Keratinocyte (primary cell): ENCODE results near the gene PDK2. TPM values are rescaled to one million over a fixed set of nuclear protein-coding genes. Genes with fewer than 3 reads are reported as not detected.

Source experiments
- DNase-seq: peaks from one replicate; pipeline ENCODE4 v3.0.0-alpha.2; 2011; ENCODE audit warnings: low read depth, missing footprints, low spot score
- FAIRE-seq: peaks from 2 replicates; lab custom pipeline; 2011; peaks lifted over from hg19 to GRCh38; lab: Jason Lieb, UNC
- H2AFZ ChIP-seq: 2 replicates; pipeline ENCODE4 v1.6.0; 2012; ENCODE audit warnings: low read length, control low read depth, inconsistent platforms; ENCODE audit not compliant: control insufficient read depth
- H3K27ac ChIP-seq: 2 replicates; pipeline ENCODE4 v1.5.1; 2011; ENCODE audit warnings: low read length; ENCODE audit not compliant: control insufficient read depth, insufficient read depth
- H3K27me3 ChIP-seq: 3 replicates; pipeline ENCODE4 v1.6.0; 2011; ENCODE audit warnings: low read length; ENCODE audit not compliant: control insufficient read depth, insufficient read depth; ENCODE audit errors: extremely low read depth
- H3K36me3 ChIP-seq, 2 experiments: 2 replicates in 1 of 2; 3 replicates in 1 of 2; pipeline ENCODE4 v1.5.1; 2011; ENCODE audit warnings: low read length in 2 of 2, mild to moderate bottlenecking in 1 of 2; ENCODE audit not compliant: control insufficient read depth in 2 of 2, insufficient read depth in 2 of 2; ENCODE audit errors: extremely low read depth in 1 of 2
- H3K4me1 ChIP-seq: 3 replicates; pipeline ENCODE4 v1.5.1; 2011; ENCODE audit warnings: low read length; ENCODE audit not compliant: control insufficient read depth, insufficient read depth; ENCODE audit errors: extremely low read depth
- H3K4me2 ChIP-seq: 3 replicates; pipeline ENCODE4 v1.6.0; 2011; ENCODE audit warnings: low read depth, low read length; ENCODE audit not compliant: control insufficient read depth, insufficient read depth; ENCODE audit errors: extremely low read depth
- H3K4me3 ChIP-seq, 3 experiments: fragments of 200-600 bp in 1 of 3; sonication (generic) in 1 of 3; 2 replicates in 2 of 3; 3 replicates in 1 of 3; pipeline ENCODE4 v1.5.1; 2011 to 2016; ENCODE audit warnings: low read length in 3 of 3, mild to moderate bottlenecking in 3 of 3, control low read depth in 2 of 3, inconsistent platforms in 1 of 3, low read depth in 1 of 3, mixed read lengths in 1 of 3, mixed run types in 1 of 3, moderate library complexity in 1 of 3; ENCODE audit not compliant: control insufficient read depth in 2 of 3, insufficient read depth in 2 of 3; ENCODE audit errors: extremely low read depth in 1 of 3
- H3K79me2 ChIP-seq: 2 replicates; pipeline ENCODE4 v1.6.0; 2012; ENCODE audit warnings: low read length; ENCODE audit not compliant: control insufficient read depth, insufficient read depth
- H3K9ac ChIP-seq: 3 replicates; pipeline ENCODE4 v1.6.0; 2011; ENCODE audit warnings: low read length; ENCODE audit not compliant: control insufficient read depth, insufficient read depth; ENCODE audit errors: extremely low read depth
- H3K9me1 ChIP-seq: 3 replicates; pipeline ENCODE4 v1.6.0; 2011; ENCODE audit warnings: low read length; ENCODE audit not compliant: control insufficient read depth, insufficient read depth; ENCODE audit errors: extremely low read depth
- H3K9me3 ChIP-seq: 2 replicates; pipeline ENCODE4 v1.5.1; 2012; ENCODE audit warnings: low read depth, low read length; ENCODE audit not compliant: control insufficient read depth
- H4K20me1 ChIP-seq: 3 replicates; pipeline ENCODE4 v1.6.0; 2011; ENCODE audit warnings: low read length; ENCODE audit not compliant: control insufficient read depth, insufficient read depth; ENCODE audit errors: extremely low read depth
- EZH2 ChIP-seq: IDR thresholded peaks from one replicate; pipeline ENCODE4 v1.6.1; 2012; ENCODE audit warnings: inconsistent platforms, mild to moderate bottlenecking, low read length, moderate library complexity
- dilution Hi-C: fragments of 300-500 bp; cut with MboI; formaldehyde crosslinking; loops from one replicate; pipeline ENCODE4 v1.7.0; 2020; ENCODE audit warnings: low sequenced_read_pairs; ENCODE audit not compliant: extremely low pct_ligation_motif_present
- polyA plus RNA-seq, 5 experiments: library from polyadenylated mRNA; depleted of rRNA in 3 of 5; stranded (reverse) in 3 of 5; stranded (forward) in 1 of 5; unstranded in 1 of 5; fragments of >200 nt; gene quantifications; 1 replicate in 1 of 5; 2 replicates in 3 of 5; 3 replicates in 1 of 5; pipeline versions ENCODE4 v1.2.1 to v1.2.3, GENCODE V29; 2011 to 2012; ENCODE audit warnings: missing spikeins in 2 of 5, low read depth in 1 of 5, low replicate concordance in 1 of 5
- TF ChIP-seq, protein P1 (sequence below), 3 experiments: IDR thresholded peaks in 1 of 3; conservative IDR thresholded peaks in 1 of 3; optimal IDR thresholded peaks in 1 of 3; 2 replicates in 2 of 3; 3 replicates in 1 of 3; pipeline versions ENCODE3 to v1.5.1; 2011; ENCODE audit warnings: low read length in 3 of 3, mild to moderate bottlenecking in 3 of 3, moderate library complexity in 2 of 3, control low read depth in 1 of 3, inconsistent platforms in 1 of 3; ENCODE audit not compliant: insufficient read depth in 2 of 3; ENCODE audit errors: extremely low read depth in 1 of 3

The PDK2 gene
- polyA plus RNA-seq, 1 donor (not counting 4 experiments of a cell fraction or from before 2014, with no cell fraction given), result 7.5 TPM

GRCh38 chr17:50152736-50153135, 57.6 kb downstream of the PDK2 start:
- H3K4me1 ChIP-seq, result peaks cover 42% of the 10 kb centered on the region
- no peak overlapping the region for H3K4me2 ChIP-seq
- no peak overlapping the region for H3K4me3 ChIP-seq
- no peak for DNase-seq
- no peaks in the 10 kb centered on the region for H3K9me1 ChIP-seq
- H3K9me3 ChIP-seq, result no peaks in the 10 kb centered on the region
- peaks cover 10% of the 10 kb centered on the region for H4K20me1 ChIP-seq
- H3K9ac ChIP-seq, result no peak overlapping the region
- H2AFZ ChIP-seq, result no peak overlapping the region
- no peak overlapping the region for H3K27ac ChIP-seq
- peaks cover 0 to 4% of the 10 kb centered on the region in 2 experiments for H3K36me3 ChIP-seq
- no peak for FAIRE-seq
- no peaks in the 10 kb centered on the region for H3K27me3 ChIP-seq
- dilution Hi-C loops, result no loop called here
- TF ChIP-seq, protein P1, sequence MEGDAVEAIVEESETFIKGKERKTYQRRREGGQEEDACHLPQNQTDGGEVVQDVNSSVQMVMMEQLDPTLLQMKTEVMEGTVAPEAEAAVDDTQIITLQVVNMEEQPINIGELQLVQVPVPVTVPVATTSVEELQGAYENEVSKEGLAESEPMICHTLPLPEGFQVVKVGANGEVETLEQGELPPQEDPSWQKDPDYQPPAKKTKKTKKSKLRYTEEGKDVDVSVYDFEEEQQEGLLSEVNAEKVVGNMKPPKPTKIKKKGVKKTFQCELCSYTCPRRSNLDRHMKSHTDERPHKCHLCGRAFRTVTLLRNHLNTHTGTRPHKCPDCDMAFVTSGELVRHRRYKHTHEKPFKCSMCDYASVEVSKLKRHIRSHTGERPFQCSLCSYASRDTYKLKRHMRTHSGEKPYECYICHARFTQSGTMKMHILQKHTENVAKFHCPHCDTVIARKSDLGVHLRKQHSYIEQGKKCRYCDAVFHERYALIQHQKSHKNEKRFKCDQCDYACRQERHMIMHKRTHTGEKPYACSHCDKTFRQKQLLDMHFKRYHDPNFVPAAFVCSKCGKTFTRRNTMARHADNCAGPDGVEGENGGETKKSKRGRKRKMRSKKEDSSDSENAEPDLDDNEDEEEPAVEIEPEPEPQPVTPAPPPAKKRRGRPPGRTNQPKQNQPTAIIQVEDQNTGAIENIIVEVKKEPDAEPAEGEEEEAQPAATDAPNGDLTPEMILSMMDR (optimal IDR thresholded peaks at IDR 0.05 in 1 of 3, IDR thresholded peaks at IDR 0.05 in 1 of 3, conservative IDR thresholded peaks at IDR 0.05 in 1 of 3; ENCODE audit: extremely low read depth in 1 of 3, insufficient read depth in 2 of 3, low read length in 3 of 3), result no peak
- TF ChIP-seq EZH2, result no peak
- H3K79me2 ChIP-seq, result peaks cover 23% of the 10 kb centered on the region

GRCh38 chr17:50153650-50154575, 58.8 kb downstream of the PDK2 start:
- dilution Hi-C loops, result no loop called here
- Histone ChIP-seq H3K4me2 (peak overlapping the region; percentile 19), H3K27me3 (no peaks in the 10 kb centered on the region), H3K4me3 (no peak overlapping the region), H3K9ac (no peak overlapping the region), H3K9me3 (no peaks in the 10 kb centered on the region), H3K27ac (no peak overlapping the region), H4K20me1 (no peaks in the 10 kb centered on the region), H3K79me2 (peaks cover 13% of the 10 kb centered on the region), H3K36me3 (no peaks in the 10 kb centered on the region), H3K4me1 (peaks cover 33% of the 10 kb centered on the region), H3K9me1 (no peaks in the 10 kb centered on the region), H2AFZ (no peak overlapping the region)
- DNase-seq, result no peak
- FAIRE-seq, result peak; percentile 5
- no peak for TF ChIP-seq EZH2
- TF ChIP-seq, protein P1 (optimal IDR thresholded peaks at IDR 0.05 in 1 of 3, IDR thresholded peaks at IDR 0.05 in 1 of 3, conservative IDR thresholded peaks at IDR 0.05 in 1 of 3; ENCODE audit: extremely low read depth in 1 of 3, insufficient read depth in 2 of 3, low read length in 3 of 3), result no peak
